NCI-H2029 treated with DMSO at 0.1 percent for 48 hours (cell line): ENCODE results near the gene CCL4.

Source experiments
- DNase-seq: peaks from one replicate; lab custom pipeline; 2025; lab: John Stamatoyannopoulos, UW

Gene CCL4

DNA sequence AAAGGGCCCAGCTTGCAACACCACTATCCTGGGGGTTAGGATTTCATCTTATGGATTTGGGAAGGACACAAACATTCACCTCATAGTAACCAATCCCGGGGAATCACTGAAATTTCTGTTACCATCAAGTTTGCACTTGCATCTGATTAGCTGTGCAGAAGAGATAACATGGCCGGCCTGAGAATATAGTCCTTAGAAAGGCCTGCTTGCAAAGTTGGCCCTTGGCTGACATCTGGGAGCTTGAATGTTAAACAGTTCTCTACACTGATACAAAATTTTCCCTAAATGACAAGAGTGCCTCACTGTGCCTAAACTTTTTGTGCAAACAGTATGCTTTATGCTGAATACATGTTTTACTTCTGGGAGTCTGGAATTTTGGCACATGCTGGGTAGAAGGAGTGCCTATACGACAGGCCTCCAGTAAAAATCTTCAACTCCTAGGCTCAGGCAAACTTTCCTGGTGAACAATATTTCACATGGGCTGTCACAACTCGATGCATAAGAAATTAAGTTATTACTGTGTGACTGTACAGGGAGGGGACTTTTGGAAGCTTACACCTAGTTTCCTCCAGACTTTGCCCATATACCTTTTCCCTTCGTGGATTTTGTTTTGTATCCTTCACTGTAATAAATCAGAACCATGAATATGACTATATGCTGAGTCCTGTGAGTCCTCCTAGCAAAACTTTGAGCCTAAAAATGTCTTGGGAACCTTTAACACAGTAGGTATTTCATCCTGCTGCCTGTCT, 41.5 kb downstream of the CCL4 start:
- DNase-seq, result no peak

GRCh38 chr17:36147601-36148000, 44.0 kb downstream of the CCL4 start:
- DNase-seq, result no peak

DNA sequence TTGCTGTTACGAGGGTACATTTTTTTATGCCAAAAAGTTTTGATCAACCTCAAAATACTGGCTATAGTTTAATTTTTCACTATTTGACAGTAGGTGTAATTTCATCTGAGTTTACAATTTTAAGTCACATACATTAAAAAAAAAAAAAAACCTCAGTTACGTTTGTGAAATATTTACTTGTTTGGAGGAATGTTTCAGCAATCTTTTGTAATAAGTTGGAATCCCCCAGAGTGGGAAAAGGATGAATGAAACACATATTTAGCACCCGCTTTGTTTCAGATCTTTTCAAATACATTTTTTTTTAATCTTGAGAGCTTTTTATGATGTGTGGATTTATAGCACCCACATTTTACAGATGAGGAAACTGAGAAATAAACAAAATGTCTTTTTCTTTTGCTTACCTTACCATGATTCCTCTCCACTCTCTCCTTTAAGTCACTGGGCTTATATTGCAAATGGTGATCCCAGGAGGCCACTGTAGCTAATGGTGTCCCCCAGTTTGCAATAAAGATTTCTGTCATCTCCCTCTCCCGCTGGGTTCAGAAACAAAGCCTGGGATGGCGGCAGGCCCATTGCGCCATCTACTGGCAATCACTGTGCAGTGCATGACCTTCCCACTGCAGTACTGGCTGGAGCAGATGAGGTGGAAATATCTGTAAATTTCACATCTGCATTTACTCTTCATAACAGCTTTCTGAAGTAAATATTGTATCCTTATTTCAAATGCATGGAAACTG, 45.1 kb downstream of the CCL4 start:
- no peak for DNase-seq

- DNase-seq, result no peak
These were observed 45.7 kb downstream of the CCL4 start for GRCh38 chr17:36149296-36149820.

DNA sequence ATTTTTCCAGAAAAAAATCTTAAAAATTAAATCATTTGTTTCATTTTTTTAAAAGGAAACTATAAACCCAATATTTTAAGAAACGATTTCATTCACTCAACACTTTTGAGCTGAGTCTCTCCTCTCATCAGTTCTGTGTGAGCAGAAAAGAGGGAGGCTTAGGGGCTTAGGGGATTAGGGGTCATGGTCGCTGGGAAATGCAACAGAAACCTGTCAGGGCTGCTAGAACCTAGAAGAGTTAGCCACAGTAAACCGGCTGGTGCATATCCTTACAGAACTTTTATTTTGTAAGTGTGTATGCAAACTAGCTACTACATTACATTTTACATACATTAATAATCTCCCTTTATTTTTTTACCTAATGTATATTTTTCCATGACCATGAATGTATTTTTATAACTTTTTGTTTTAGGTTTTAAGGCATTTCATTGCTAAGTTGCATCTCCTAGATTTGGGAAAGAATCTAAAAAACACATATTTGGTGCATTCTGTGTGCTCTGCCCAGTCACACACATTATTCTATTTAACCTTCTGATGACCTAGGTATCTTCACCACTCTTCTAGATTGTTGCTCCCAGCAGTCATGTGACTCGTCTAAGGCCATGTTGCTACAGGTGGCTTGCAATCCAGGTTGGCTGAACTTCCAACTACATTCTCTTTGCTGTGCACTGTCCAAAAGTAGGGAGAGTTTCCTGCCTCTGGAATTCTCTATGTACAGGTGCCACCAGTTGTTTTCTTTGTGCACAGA, 48.4 kb downstream of the CCL4 start:
- no peak for DNase-seq

GRCh38 chr17:36152639-36153120, 49.1 kb downstream of the CCL4 start:
- DNase-seq, result no peak

- DNase-seq, result no peak
These were observed 50.4 kb downstream of the CCL4 start for GRCh38 chr17:36153895-36154610.
